ENCODE data around the gene PLA2G7. TPM values are rescaled to one million over a fixed set of nuclear protein-coding genes. Genes with fewer than 3 reads are reported as not detected.

PLA2G7 gene
- total RNA-seq, 4 donors from 2014 or later = 2.8 to 7.6 (median 4.5) TPM

DNA sequence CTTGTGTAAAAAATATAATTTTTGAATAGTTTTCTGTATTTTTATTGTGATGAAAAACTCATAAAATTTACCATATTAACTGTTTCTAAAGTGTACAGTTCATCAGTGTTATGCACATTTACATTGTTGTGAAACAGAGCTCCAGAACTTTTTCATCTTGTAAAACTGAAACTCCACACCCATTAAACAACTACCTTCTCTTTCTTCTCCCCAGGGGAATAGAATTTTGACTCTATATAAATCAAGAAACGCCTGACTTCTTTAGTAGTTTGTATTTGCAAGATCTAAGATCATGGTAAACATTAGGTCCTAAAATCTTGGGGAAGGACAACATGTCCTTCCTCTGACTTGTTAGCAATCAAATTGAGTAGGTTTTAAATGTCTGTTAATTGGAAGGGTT lies 20.7 kb upstream of the PLA2G7 start:
- H3K9me3 ChIP-seq = no peaks in the 10 kb centered on the region
- H3K36me3 ChIP-seq = no peaks in the 10 kb centered on the region
- H3K27me3 ChIP-seq = no peaks in the 10 kb centered on the region
- WGBS = 43% methylated on average over 1 of the region's 1 CpG
- H3K4me1 ChIP-seq = no peaks in the 10 kb centered on the region
- H3K4me3 ChIP-seq = no peak overlapping the region
- DNase-seq (ENCODE audit: low spot score in 2 of 2) = no peak
- no peak for TF ChIP-seq EP300 (IDR thresholded peaks at IDR 0.05)
- TF ChIP-seq, protein P1, sequence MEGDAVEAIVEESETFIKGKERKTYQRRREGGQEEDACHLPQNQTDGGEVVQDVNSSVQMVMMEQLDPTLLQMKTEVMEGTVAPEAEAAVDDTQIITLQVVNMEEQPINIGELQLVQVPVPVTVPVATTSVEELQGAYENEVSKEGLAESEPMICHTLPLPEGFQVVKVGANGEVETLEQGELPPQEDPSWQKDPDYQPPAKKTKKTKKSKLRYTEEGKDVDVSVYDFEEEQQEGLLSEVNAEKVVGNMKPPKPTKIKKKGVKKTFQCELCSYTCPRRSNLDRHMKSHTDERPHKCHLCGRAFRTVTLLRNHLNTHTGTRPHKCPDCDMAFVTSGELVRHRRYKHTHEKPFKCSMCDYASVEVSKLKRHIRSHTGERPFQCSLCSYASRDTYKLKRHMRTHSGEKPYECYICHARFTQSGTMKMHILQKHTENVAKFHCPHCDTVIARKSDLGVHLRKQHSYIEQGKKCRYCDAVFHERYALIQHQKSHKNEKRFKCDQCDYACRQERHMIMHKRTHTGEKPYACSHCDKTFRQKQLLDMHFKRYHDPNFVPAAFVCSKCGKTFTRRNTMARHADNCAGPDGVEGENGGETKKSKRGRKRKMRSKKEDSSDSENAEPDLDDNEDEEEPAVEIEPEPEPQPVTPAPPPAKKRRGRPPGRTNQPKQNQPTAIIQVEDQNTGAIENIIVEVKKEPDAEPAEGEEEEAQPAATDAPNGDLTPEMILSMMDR (IDR thresholded peaks at IDR 0.05) = no peak
- no peak for TF ChIP-seq POLR2A (IDR thresholded peaks at IDR 0.05)
- TF ChIP-seq POLR2AphosphoS5 (IDR thresholded peaks at IDR 0.05) = no peak
- no peak overlapping the region for H3K27ac ChIP-seq

DNA sequence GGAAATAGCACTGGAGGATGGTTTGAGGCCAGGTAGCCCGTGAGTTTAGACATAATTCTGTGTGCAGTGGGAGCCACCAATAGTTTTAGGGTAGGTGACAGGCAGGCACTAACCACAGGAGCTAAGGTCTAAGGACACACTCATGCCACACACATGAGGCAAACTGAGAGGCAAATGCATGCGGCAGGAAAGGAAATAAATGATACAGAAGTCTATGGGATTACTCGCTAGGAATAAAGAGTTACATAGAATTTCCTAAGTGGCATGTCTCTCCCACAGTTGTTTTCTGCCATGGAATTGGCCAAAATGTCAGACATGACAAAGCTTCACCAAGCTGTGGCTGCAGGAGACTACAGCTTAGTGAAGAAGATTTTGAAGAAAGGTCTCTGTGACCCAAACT lies 16.5 kb upstream of the PLA2G7 start:
- Histone ChIP-seq H3K36me3 (no peaks in the 10 kb centered on the region), H3K27me3 (no peaks in the 10 kb centered on the region), H3K9me3 (no peaks in the 10 kb centered on the region), H3K27ac (no peak overlapping the region), H3K4me3 (no peak overlapping the region), H3K4me1 (no peaks in the 10 kb centered on the region)
- no peak for DNase-seq (ENCODE audit: low spot score in 2 of 2)
- WGBS = 86% methylated on average over 3 of the region's 3 CpGs
- no peak for TF ChIP-seq POLR2A (IDR thresholded peaks at IDR 0.05)
- TF ChIP-seq POLR2AphosphoS5 (IDR thresholded peaks at IDR 0.05) = no peak
- TF ChIP-seq EP300 (IDR thresholded peaks at IDR 0.05) = no peak
- TF ChIP-seq, protein P1 (IDR thresholded peaks at IDR 0.05) = no peak

GRCh38 chr6:46749731-46750130 lies 14.6 kb upstream of the PLA2G7 start:
- no peak overlapping the region for H3K4me3 ChIP-seq
- DNase-seq (ENCODE audit: low spot score in 2 of 2) = no peak
- no peaks in the 10 kb centered on the region for H3K36me3 ChIP-seq
- 71% methylated on average over 5 of the region's 5 CpGs for WGBS
- TF ChIP-seq POLR2A (IDR thresholded peaks at IDR 0.05) (no peak), EP300 (IDR thresholded peaks at IDR 0.05) (no peak), POLR2AphosphoS5 (IDR thresholded peaks at IDR 0.05) (no peak)
- TF ChIP-seq, protein P1 (IDR thresholded peaks at IDR 0.05) = no peak
- H3K4me1 ChIP-seq = no peaks in the 10 kb centered on the region
- H3K27me3 ChIP-seq = no peaks in the 10 kb centered on the region
- H3K27ac ChIP-seq = no peak overlapping the region
- H3K9me3 ChIP-seq = no peaks in the 10 kb centered on the region

GRCh38 chr6:46748940-46749503 lies 13.8 kb upstream of the PLA2G7 start:
- 88% methylated on average over 5 of the region's 5 CpGs for WGBS

DNA sequence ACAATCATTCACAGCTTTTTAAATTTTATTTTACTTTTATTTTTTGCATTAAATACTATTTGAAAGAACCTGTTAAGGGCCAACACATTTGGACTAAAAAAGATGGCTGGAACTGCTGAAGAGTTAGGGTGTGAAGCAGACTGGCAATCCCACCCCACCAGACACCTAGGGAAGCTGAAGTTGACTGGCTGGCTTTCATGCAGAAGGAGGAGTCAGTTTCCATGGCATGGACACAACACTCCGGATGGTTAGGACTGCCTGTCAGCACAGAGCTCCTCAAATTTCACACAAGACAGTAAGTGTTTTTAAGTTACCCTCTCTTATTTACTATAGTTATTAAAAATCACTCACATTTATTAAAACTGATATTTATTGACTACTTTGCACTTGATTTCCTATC lies 11.5 kb upstream of the PLA2G7 start, which contains the start of gene ANKRD66:
TSS of gene ANKRD66 (plus strand) at position 238 of the 400 bp plus-strand sequence. CDS start 5,016 bp downstream, outside the sequence.
- no peak within 1 kb of the TSS for H3K27ac ChIP-seq
- H3K9me3 ChIP-seq = no peaks in the 10 kb centered on the region
- no peak for DNase-seq (ENCODE audit: low spot score in 2 of 2)
- no peak for TF ChIP-seq POLR2AphosphoS5 (IDR thresholded peaks at IDR 0.05)
- TF ChIP-seq, protein P1 (IDR thresholded peaks at IDR 0.05) = no peak
- WGBS = 22% methylated on average over 1 of the region's 1 CpG
- H3K4me1 ChIP-seq = no peaks in the 10 kb centered on the region
- H3K27me3 ChIP-seq = no peaks in the 10 kb centered on the region
- no peaks in the 10 kb centered on the region for H3K36me3 ChIP-seq
- no peak within 1 kb of the TSS for H3K4me3 ChIP-seq

More at GRCh38 chr6:46748940-46749503, 13.8 kb upstream of the PLA2G7 start:
- H3K4me3 ChIP-seq = no peak overlapping the region
- no peaks in the 10 kb centered on the region for H3K9me3 ChIP-seq
- no peaks in the 10 kb centered on the region for H3K27me3 ChIP-seq
- H3K36me3 ChIP-seq = no peaks in the 10 kb centered on the region
- no peaks in the 10 kb centered on the region for H3K4me1 ChIP-seq
- no peak overlapping the region for H3K27ac ChIP-seq
- TF ChIP-seq POLR2AphosphoS5 (IDR thresholded peaks at IDR 0.05) (no peak), EP300 (IDR thresholded peaks at IDR 0.05) (no peak), POLR2A (IDR thresholded peaks at IDR 0.05) (no peak)
- TF ChIP-seq, protein P1 (IDR thresholded peaks at IDR 0.05) = no peak
- DNase-seq (ENCODE audit: low spot score in 2 of 2) = no peak
